Measurements from ENCODE around the gene CCR2.

- TF ChIP-seq CTCF (IDR thresholded peaks at IDR 0.05 in 8 of 11, conservative IDR thresholded peaks at IDR 0.05 in 3 of 11) (no peak), POLR2AphosphoS5 (IDR thresholded peaks at IDR 0.05) (no peak), POLR2A (IDR thresholded peaks at IDR 0.05) (no peak)
Observed at GRCh38 chr3:46371519-46372340, 17.8 kb downstream of the CCR2 start.
